Measurements from ENCODE around the gene KRT17. TPM values are rescaled to one million over a fixed set of nuclear protein-coding genes. Genes with fewer than 3 reads are reported as not detected.

The KRT17 gene
- not detected in 2 replicates for total RNA-seq (ENCODE audit: low replicate concordance)

DNA sequence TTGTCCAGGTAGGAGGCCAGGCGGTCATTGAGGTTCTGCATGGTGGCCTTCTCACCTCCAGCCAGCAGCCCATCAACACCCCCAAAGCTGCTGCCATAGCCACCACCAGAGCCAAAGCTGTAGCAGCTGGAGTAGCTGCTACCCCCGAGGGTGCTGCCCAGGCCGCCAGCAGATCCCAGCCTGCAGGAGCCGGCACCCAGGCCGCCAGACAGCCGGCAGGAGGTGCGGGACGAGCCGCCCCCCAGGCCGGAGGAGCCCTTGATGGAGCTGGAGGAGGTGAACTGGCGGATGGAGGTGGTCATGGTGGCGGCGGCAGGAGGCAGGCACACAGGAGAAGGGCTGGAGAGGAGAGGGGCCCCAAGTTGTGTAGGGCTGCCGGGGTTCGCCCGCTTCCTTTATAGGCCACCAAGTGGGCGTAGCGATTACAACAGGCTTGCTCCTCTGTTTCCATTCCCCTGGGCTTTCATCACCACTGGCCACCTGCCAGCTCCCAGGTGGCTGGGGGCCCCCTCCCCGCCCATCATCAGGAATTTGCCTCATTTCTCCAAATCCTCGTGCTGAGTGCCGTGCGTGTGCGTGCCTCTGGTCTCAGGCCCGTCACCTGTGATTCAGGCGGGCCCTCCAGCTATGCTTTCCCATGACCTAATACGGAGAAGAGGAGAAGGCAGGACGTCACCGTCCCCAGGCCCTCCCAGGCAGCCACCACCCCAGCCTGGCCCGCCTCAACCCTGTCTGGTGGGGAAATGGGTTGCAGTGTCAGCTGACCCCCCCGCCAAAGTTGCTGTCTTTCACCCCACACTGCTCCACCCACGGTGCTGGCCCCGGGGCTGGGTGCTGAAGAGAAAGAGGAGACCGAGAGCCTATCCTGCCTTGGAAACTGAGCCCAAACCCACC lies at the start of gene KRT17:
KRT17 (minus strand) TSS at position 368 of the 894 bp plus-strand sequence; CDS start at position 302, 66 bp downstream.
- no peak within 1 kb of the TSS for H3K9ac ChIP-seq

DNA sequence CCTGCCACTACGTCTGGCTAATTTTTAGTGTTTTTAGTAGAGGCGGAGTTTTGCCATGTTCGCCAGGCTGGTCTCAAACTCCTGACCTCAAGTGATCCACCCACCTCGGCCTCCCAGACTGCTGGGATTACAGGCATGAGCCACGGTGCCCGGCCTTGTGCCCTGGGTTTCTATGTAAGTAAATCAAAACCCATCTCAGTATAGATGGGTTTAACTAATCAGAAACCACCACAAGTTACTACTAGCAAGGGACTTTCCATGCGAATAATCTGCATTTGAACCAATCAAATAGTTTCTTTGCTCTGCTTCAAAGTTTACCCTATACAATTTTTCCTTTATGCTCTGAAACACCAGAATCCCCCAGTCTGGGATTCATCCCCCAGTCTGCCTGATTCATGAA lies 47.8 kb upstream of the KRT17 start:
- H3F3A ChIP-seq (ENCODE audit: low read depth) = peaks cover 5% of the 10 kb centered on the region
- TF ChIP-seq, protein P1, sequence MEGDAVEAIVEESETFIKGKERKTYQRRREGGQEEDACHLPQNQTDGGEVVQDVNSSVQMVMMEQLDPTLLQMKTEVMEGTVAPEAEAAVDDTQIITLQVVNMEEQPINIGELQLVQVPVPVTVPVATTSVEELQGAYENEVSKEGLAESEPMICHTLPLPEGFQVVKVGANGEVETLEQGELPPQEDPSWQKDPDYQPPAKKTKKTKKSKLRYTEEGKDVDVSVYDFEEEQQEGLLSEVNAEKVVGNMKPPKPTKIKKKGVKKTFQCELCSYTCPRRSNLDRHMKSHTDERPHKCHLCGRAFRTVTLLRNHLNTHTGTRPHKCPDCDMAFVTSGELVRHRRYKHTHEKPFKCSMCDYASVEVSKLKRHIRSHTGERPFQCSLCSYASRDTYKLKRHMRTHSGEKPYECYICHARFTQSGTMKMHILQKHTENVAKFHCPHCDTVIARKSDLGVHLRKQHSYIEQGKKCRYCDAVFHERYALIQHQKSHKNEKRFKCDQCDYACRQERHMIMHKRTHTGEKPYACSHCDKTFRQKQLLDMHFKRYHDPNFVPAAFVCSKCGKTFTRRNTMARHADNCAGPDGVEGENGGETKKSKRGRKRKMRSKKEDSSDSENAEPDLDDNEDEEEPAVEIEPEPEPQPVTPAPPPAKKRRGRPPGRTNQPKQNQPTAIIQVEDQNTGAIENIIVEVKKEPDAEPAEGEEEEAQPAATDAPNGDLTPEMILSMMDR (IDR thresholded peaks at IDR 0.05) = no peak
- TF ChIP-seq EZH2 (IDR thresholded peaks at IDR 0.05) (no peak), EZH2phosphoT487 (IDR thresholded peaks at IDR 0.05) (no peak)
- H3K4me3 ChIP-seq = no peak overlapping the region
- Mint-ChIP-seq H3K9me3 (no peaks in the 10 kb centered on the region), H3K4me1 (peaks cover 4% of the 10 kb centered on the region), H3K27me3 (ENCODE audit: insufficient read depth, low read depth) (peaks cover 9% of the 10 kb centered on the region), H3K27ac (no peak overlapping the region), H3K36me3 (no peaks in the 10 kb centered on the region), H3K4me3 (peak overlapping the region; percentile 69)
- H4K20me1 ChIP-seq (ENCODE audit: low read depth) = no peaks in the 10 kb centered on the region
- no peak overlapping the region for H3K27ac ChIP-seq
- no peak overlapping the region for H3K9ac ChIP-seq
- peaks cover 10% of the 10 kb centered on the region for H3K27me3 ChIP-seq
- no peaks in the 10 kb centered on the region for H3K79me2 ChIP-seq (ENCODE audit: low read depth)
- no peaks in the 10 kb centered on the region for H3K36me3 ChIP-seq
- no peaks in the 10 kb centered on the region for H3K9me3 ChIP-seq (ENCODE audit: low read depth)
- H2AFZ ChIP-seq (replicated peaks) = no peak overlapping the region
- H3K4me2 ChIP-seq = no peak overlapping the region
- peaks cover 4% of the 10 kb centered on the region for H3K4me1 ChIP-seq
- DNase-seq (ENCODE audit: low spot score) = no peak

More for the DNA sequence above, at the start of gene KRT17:
- Mint-ChIP-seq H3K27ac (peak within 1 kb of the TSS; percentile 63), H3K27me3 (ENCODE audit: insufficient read depth, low read depth) (peaks cover 7% of the 10 kb centered on the region), H3K4me3 (no peak within 1 kb of the TSS), H3K36me3 (no peaks in the 10 kb centered on the region), H3K4me1 (peaks cover 15% of the 10 kb centered on the region), H3K9me3 (no peaks in the 10 kb centered on the region)
- Histone ChIP-seq H3K36me3 (no peaks in the 10 kb centered on the region), H3K4me3 (no peak within 1 kb of the TSS), H4K20me1 (ENCODE audit: low read depth) (no peaks in the 10 kb centered on the region), H3K27me3 (no peaks in the 10 kb centered on the region), H3K9me3 (ENCODE audit: low read depth) (no peaks in the 10 kb centered on the region), H3K27ac (no peak within 1 kb of the TSS), H3K4me2 (peak within 1 kb of the TSS; percentile 27), H3K4me1 (peaks cover 4% of the 10 kb centered on the region), H3F3A (ENCODE audit: low read depth) (no peaks in the 10 kb centered on the region), H3K79me2 (ENCODE audit: low read depth) (no peaks in the 10 kb centered on the region), H2AFZ (replicated peaks) (no peak within 1 kb of the TSS)
- TF ChIP-seq EZH2phosphoT487 (IDR thresholded peaks at IDR 0.05) (no peak), EZH2 (IDR thresholded peaks at IDR 0.05) (no peak)
- TF ChIP-seq, protein P1 (IDR thresholded peaks at IDR 0.05) = no peak
- no peak for DNase-seq (ENCODE audit: low spot score)

DNA sequence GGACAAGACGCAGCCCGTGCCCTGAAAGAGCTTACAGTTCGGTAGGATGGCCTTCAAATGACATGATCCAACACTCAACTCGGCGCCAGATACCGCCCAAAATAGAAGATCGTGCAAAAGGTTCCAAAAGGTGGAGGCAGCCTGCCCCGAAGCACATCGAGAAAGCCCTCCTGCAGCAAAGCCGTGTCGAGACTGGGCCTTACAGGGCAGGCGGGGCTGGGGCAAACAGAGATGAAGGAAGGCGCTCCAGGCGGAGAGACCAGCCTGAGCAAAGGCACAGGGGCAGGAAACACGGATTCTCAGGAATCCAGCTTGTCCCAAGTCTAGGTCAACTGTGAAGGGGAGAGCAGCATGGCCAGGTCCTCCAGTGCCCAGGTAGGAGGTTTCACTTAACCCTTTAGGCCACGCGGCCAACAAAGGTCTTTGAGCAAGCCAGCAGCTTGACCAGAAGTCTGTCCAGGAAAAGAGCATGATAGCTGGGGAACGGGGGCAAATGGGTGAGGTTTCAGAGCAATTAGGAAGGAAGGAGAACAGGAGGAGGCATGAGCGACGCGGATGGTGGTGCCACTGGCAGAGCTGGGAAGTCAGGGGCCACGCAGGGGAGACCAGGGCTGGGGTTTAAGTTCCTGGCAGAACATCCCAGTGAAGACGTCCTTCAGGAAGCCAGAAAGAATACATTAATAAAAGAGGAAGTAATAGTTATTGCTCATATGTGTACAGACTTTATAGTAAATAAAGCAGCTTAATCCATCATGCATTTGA lies 43.1 kb upstream of the KRT17 start:
- Mint-ChIP-seq H3K27ac (no peak overlapping the region), H3K4me3 (peak overlapping the region; percentile 82), H3K36me3 (no peaks in the 10 kb centered on the region), H3K4me1 (peaks cover 13% of the 10 kb centered on the region), H3K9me3 (no peaks in the 10 kb centered on the region), H3K27me3 (ENCODE audit: insufficient read depth, low read depth) (peaks cover 17% of the 10 kb centered on the region)
- no peak overlapping the region for H3K27ac ChIP-seq
- H3K9me3 ChIP-seq (ENCODE audit: low read depth) = no peaks in the 10 kb centered on the region
- TF ChIP-seq EZH2phosphoT487 (IDR thresholded peaks at IDR 0.05) = no peak
- no peak for DNase-seq (ENCODE audit: low spot score)
- no peak overlapping the region for H3K9ac ChIP-seq
- no peaks in the 10 kb centered on the region for H3K36me3 ChIP-seq
- no peaks in the 10 kb centered on the region for H3K79me2 ChIP-seq (ENCODE audit: low read depth)
- peak overlapping the region; percentile 49 for H3K4me3 ChIP-seq
- H2AFZ ChIP-seq (replicated peaks) = no peak overlapping the region
- H3K27me3 ChIP-seq = peaks cover 35% of the 10 kb centered on the region
- H3K4me1 ChIP-seq = peaks cover 4% of the 10 kb centered on the region
- no peaks in the 10 kb centered on the region for H4K20me1 ChIP-seq (ENCODE audit: low read depth)
- peak overlapping the region; percentile 81 for H3K4me2 ChIP-seq
- H3F3A ChIP-seq (ENCODE audit: low read depth) = peaks cover 17% of the 10 kb centered on the region

All from neural progenitor cell (in vitro differentiated cells).